T1000 (cell line): ENCODE results near the gene SLFN5.
A peak's percentile ranks its signal among the peaks of the same experiment; 100 is the strongest.
"Not testable (repeated sequence)": the region's sequence is repeated elsewhere in the genome, so short reads cannot be mapped to it uniquely, and the experiment has no call there.

ENCODE experiments used
- DNase-seq: peaks from one replicate; lab custom pipeline; 2025; ENCODE audit warnings: mixed read lengths; lab: John Stamatoyannopoulos, UW

Gene SLFN5

GRCh38 chr17:35242805-35243560, at the start of gene SLFN5:
Gene SLFN5, plus strand, starts transcription at chr17:35243072. Its CDS starts 15,619 bp downstream, at chr17:35258691.
- DNase-seq = peak; percentile 93

GRCh38 chr17:35194001-35194400, 48.9 kb upstream of the SLFN5 start, which contains the start of gene SLC35G3:
Gene SLC35G3, minus strand, starts transcription at chr17:35194393. Its CDS starts 86 bp downstream, at chr17:35194307.
- DNase-seq = not testable (repeated sequence)

GRCh38 chr17:35195062-35195461, 47.8 kb upstream of the SLFN5 start:
- DNase-seq = not testable (repeated sequence)

DNA sequence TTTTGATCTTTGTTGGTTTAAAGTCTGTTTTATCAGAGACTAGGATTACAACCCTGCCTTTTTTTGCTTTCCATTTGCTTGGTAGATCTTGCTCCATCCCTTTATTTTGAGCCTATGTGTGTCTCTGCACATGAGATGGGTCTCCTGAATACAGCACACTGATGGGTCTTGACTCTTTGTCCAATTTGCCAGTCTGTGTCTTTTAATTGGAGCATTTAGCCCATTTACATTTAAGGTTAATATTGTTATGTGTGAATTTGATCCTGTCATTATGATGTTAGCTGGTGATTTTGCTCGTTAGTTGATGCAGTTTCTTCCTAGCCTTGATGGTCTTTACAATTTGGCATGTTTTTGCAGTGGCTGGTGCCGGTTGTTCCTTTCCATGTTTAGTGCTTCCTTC, 40.3 kb upstream of the SLFN5 start:
- not testable (repeated sequence) for DNase-seq

DNA sequence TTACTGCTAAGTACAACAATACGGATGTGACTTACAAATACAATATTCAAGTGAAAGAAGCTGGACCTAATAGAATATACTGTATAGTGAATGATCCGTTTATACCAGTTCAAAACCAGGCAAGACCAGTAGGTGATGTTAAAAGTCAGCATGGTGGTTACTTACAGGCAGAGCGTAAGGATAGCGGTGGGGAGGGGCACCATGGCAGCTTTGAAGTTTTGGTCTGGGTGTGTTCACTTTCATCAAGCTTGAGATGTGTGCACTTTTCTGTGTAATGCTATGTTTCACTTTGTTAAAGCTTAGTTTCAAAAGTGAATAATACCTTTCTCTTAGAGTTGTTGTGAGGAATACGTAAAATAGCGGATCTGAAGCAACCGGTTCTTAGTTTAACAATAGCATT, 32.1 kb upstream of the SLFN5 start:
- DNase-seq = no peak

- DNase-seq = no peak
Observed at GRCh38 chr17:35212668-35213067, 30.2 kb upstream of the SLFN5 start.

- DNase-seq = no peak
Observed at GRCh38 chr17:35213412-35213940, 29.4 kb upstream of the SLFN5 start.

GRCh38 chr17:35214192-35214591, 28.7 kb upstream of the SLFN5 start:
- DNase-seq = no peak

GRCh38 chr17:35214631-35215273, 28.1 kb upstream of the SLFN5 start:
- DNase-seq = no peak

DNA sequence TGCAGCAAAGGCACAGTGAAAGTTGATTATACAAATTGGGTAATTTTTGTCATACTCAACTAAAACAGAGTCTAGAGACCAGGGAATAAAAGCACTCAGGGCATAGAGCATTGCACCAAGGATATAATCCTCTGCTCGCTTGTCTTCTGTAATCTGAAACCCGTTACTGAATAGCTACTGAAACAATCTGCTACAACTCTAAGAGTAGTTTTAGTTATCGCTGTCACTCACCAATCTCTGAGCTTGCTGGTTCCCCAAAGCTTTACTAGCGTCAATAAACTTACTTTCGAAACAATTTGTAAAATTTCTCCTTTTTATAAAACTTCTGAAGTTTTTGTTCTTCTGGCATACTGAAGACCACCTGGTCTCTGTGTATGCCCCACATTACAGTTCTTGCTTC, 25.8 kb upstream of the SLFN5 start:
- DNase-seq = no peak

- no peak for DNase-seq
Observed at GRCh38 chr17:35218915-35219314, 24.0 kb upstream of the SLFN5 start.

DNA sequence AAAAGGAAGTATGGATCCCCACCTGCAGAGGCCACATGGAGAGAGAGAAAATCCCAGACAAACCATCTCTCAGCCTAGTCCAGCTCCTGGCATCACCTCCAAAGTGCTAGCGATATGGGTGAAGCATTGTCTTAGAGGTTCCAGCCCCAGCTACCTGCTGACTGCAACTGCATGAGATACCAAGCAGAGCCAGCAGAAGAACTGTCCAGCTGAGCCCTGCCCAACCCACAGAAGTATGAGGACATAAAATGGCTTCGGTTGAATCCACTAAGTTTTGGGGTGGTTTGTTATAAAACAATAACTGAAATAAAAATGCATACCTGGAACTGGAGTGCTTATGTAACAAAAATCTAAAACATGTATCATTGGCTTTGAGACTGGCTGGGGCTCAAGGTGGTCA, 20.4 kb upstream of the SLFN5 start:
- no peak for DNase-seq

GRCh38 chr17:35224436-35224835, 18.4 kb upstream of the SLFN5 start:
- DNase-seq = no peak

GRCh38 chr17:35227546-35227945, 15.3 kb upstream of the SLFN5 start:
- DNase-seq = no peak

GRCh38 chr17:35229638-35230037, 13.2 kb upstream of the SLFN5 start:
- no peak for DNase-seq

DNA sequence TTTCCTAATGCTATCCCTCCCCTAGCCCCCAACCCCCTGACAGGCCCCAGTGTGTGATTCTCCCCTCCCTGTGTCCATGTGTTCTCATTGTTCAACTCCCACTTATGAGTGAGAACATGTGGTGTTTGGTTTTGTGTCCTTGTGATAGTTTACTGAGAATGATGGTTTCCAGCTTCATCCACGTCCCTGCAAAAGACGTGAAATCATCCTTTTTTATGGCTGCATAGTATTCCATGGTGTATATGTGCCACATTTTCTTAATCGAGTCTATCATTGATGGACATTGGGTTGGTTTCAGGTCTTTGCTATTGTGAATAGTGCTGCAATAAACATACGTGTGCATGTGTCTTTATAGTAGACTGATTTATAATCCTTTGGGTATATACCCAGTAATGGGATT, 8.6 kb upstream of the SLFN5 start:
- DNase-seq = not testable (repeated sequence)

GRCh38 chr17:35235289-35235688, 7.6 kb upstream of the SLFN5 start:
- DNase-seq = no peak

GRCh38 chr17:35235917-35236316, 7.0 kb upstream of the SLFN5 start:
- DNase-seq = no peak

GRCh38 chr17:35236821-35237220, 6.1 kb upstream of the SLFN5 start:
- no peak for DNase-seq

DNA sequence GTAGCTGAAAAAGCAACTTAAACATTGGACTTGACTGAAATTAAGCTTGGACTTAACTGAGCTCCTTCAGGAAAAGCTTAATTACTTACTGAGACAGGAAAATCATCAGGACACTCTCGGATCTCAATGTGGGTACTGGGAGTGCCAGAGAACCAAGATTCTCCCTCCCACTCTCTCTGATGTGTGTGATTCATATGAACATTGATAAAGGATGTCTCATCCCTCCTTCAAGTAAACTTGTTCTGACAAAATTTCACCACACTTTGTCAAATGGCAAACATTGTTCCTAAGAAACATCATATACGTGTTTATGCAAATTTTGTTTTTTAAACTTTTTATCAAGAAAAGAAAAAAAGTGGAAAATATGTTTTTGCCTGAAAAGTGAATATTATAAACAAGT, 4.1 kb upstream of the SLFN5 start:
- DNase-seq = no peak

- no peak for DNase-seq
Observed at GRCh38 chr17:35239823-35240222, 3.0 kb upstream of the SLFN5 start.

DNA sequence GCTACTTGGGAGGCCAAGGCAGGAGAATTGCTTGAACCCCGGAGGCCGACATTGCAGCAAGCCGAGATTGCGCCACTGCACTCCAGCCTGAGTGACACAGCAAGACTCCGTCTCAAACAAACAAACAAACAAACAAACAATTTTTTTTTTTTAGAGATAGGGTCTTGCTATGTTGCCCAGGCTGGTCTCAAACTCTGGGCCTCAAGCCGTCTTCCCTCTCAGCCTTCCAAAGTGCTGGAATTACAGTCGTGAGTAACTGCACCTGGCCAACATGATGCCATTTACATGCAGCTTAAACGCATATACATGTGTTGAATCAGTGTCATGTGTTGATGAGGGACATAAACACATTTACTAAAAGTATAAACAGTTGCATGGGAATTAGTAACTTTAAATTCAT, 2.0 kb upstream of the SLFN5 start:
- DNase-seq = no peak

GRCh38 chr17:35241520-35241919, 1.4 kb upstream of the SLFN5 start:
- no peak for DNase-seq
